Immature natural killer cell (primary cell): ENCODE measurements around the gene MUC4. TPM values are rescaled to one million over a fixed set of nuclear protein-coding genes. Genes with fewer than 3 reads are reported as not detected.
"Not testable (repeated sequence)": the region's sequence is repeated elsewhere in the genome, so short reads cannot be mapped to it uniquely, and the experiment has no call there.

Experiments used
- DNase-seq, 3 donors: peaks; one replicate each; pipeline ENCODE4 v3.0.0; 2022; ENCODE audit warnings: mixed read lengths in 1 of 3
- H3K27ac Mint-ChIP-seq, 6 donors: one replicate each; pipeline ENCODE4 v1.8.0; 2020; ENCODE audit warnings: mixed read lengths in 6 of 6, mild to moderate bottlenecking in 5 of 6, inconsistent platforms in 4 of 6, moderate library complexity in 3 of 6
- H3K27me3 Mint-ChIP-seq, 3 donors: one replicate each; pipeline ENCODE4 v1.8.0; 2020 to 2021; ENCODE audit warnings: low read depth in 3 of 3, mild to moderate bottlenecking in 3 of 3, mixed read lengths in 3 of 3, moderate library complexity in 3 of 3, inconsistent platforms in 1 of 3
- H3K36me3 Mint-ChIP-seq, 3 donors: one replicate each; pipeline ENCODE4 v1.8.0; 2020; ENCODE audit warnings: mixed read lengths in 3 of 3, inconsistent platforms in 2 of 3, mild to moderate bottlenecking in 2 of 3
- H3K4me1 Mint-ChIP-seq, 2 donors: one replicate each; pipeline ENCODE4 v1.8.0; 2020; ENCODE audit warnings: inconsistent platforms in 2 of 2, mild to moderate bottlenecking in 2 of 2, mixed read lengths in 2 of 2, moderate library complexity in 1 of 2
- H3K4me3 Mint-ChIP-seq, 5 donors: one replicate each; pipeline ENCODE4 v1.8.0; 2020; ENCODE audit warnings: mild to moderate bottlenecking in 5 of 5, mixed read lengths in 5 of 5, inconsistent platforms in 3 of 5, moderate library complexity in 3 of 5
- H3K9me3 Mint-ChIP-seq, 6 donors: one replicate each; pipeline ENCODE4 v1.8.0; 2020; ENCODE audit warnings: mild to moderate bottlenecking in 6 of 6, mixed read lengths in 6 of 6, inconsistent platforms in 4 of 6, moderate library complexity in 3 of 6
- polyA plus RNA-seq, 3 donors: library from polyadenylated mRNA; unstranded; fragments of 300-500 nt; fragmentation: Illumina TruSeq; gene quantifications; one replicate each; pipeline ENCODE4 v1.2.3, GENCODE V29; 2021

MUC4 gene
- polyA plus RNA-seq, 3 donors from 2014 or later = 0.06 TPM; not detected in 2

DNA sequence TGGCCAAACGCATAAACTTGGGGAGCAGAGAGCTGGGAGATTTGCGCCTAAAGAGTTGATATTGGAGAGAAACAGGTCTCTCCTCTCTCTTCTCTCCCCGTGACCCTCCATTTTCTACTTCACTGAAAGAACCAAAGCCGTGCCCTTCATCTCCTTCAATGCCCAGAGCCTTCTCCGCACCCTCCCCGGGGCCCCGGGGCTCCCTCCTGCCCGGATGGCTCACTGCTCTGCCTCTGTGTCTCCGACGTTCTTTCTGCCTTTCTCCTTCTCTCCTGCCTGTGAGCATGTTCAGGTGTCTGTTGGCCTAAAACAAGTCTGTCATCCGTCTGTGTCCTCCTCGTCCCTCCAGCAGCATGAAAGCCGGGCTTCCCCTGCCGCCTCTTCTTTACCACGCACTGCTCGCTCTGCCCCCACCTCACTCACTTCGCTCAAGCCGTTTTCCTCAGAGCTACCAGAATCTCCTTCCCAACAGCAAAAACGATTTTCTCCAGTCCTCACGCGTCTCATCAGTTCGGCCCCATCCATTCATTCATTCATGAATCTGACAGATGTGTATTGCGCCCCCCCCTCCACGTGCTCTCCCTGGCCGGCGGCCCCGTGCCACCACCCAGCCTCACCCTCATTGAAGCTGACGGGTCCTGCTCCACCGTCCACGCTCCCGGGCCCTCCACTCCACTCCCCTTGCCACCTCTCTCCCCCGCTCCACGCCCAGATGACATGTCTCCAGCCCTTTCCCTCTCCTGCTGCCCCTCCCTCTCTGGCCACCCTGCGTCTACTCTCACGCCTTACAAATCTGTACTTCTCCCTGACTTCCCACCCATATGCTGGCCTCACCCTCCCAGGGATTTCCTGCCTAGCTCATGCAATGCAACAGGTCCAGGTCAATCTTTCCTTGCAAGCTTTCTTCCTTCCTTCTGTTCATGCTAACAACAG, 10.2 kb downstream of the MUC4 start:
- Mint-ChIP-seq H3K36me3 (peaks cover 0 to 3% (median 0%) of the 10 kb centered on the region in 3 donors), H3K9me3 (no peaks in the 10 kb centered on the region), H3K27me3 (peaks cover 0 to 16% (median 4%) of the 10 kb centered on the region in 3 donors), H3K4me3 (peak overlapping the region; percentile 79 to 90 (median 86)), H3K27ac (peak overlapping the region; percentile 85 to 97 (median 92)), H3K4me1 (peaks cover 59 to 63% of the 10 kb centered on the region in 2 donors)
- no peak for DNase-seq

GRCh38 chr3:195800240-195800639, 11.5 kb downstream of the MUC4 start:
- Mint-ChIP-seq H3K4me1 (peaks cover 49 to 53% of the 10 kb centered on the region in 2 donors), H3K9me3 (no peaks in the 10 kb centered on the region), H3K27me3 (peaks cover 2 to 14% (median 4%) of the 10 kb centered on the region in 3 donors), H3K27ac (peak overlapping the region in 5 of 6 donors; percentile 39 to 97 (median 73)), H3K4me3 (peak overlapping the region in 2 of 5 donors; percentile 22 to 34), H3K36me3 (no peaks in the 10 kb centered on the region)
- DNase-seq = no peak

GRCh38 chr3:195796795-195797194, 14.9 kb downstream of the MUC4 start:
- Mint-ChIP-seq H3K36me3 (no peaks in the 10 kb centered on the region), H3K27ac (no peak overlapping the region), H3K9me3 (no peaks in the 10 kb centered on the region), H3K4me3 (no peak overlapping the region), H3K4me1 (peaks cover 15 to 19% of the 10 kb centered on the region in 2 donors), H3K27me3 (peaks cover 2 to 4% (median 2%) of the 10 kb centered on the region in 3 donors)
- DNase-seq = no peak

DNA sequence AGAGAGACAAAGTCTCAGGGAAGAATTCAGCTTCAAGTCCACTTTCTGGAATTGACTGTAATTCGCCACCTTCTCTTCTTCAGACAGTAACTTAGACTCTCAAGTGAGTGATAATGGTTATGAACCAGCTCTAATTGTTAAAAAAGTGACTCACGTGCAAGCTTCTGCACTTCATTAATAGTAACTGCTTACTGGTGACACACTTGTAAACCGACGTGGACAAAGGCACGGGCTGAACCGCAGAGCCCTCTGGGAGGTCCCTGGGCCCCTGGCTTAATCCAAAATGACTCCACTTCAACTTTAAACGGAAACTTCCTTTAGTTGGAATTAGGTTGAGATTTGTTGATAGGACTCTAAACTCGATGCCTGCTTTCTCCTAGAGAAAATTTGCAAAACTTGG, 17.0 kb downstream of the MUC4 start:
- Mint-ChIP-seq H3K4me3 (no peak overlapping the region), H3K9me3 (no peaks in the 10 kb centered on the region), H3K4me1 (peaks cover 18 to 19% of the 10 kb centered on the region in 2 donors), H3K36me3 (peaks cover 0 to 3% (median 0%) of the 10 kb centered on the region in 3 donors), H3K27ac (no peak overlapping the region), H3K27me3 (peaks cover 2 to 11% (median 6%) of the 10 kb centered on the region in 3 donors)
- DNase-seq = no peak

DNA sequence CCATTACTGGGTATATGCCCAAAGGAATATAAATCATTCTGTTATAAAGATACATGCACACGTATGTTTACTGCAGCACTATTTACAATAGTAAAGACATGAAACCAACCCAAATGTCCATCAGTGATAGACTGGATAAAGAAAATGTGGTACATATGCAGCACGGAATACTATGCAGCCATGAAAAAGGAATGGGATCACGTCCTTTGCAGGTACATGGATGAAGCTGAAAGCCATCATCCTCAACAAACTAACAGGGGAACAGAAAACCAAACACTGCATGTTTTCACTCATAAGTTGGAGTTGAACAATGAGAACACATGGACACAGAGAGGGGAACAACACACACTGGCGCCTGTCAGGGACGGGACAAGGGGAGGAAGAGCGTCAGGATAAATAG, 19.1 kb downstream of the MUC4 start:
- H3K27me3 Mint-ChIP-seq = peaks cover 4 to 17% (median 11%) of the 10 kb centered on the region in 3 donors
- not testable (repeated sequence) for DNase-seq, H3K27ac Mint-ChIP-seq, H3K9me3 Mint-ChIP-seq, H3K36me3 Mint-ChIP-seq, H3K4me3 Mint-ChIP-seq
- peaks cover 37 to 38% of the 10 kb centered on the region in 2 donors for H3K4me1 Mint-ChIP-seq

DNA sequence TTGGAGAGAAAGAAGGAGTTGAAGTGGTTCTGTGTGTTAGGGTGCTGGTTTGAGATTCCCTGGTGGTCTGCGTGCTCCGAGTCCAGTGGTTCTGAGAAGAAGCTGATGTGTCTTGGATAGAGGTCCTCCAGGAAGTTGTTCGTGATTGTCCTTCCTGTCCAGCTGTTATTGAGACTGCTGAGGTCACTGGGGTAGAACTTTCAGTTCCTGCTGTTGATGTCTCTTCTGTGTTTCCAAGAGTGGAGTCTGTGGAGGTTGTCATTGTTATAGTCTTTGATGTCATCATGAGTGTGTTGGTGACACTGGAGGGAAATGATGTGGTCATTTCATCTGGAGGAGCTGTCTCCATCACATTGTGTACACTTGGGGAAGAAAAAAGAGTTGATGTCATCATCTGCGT, 20.8 kb downstream of the MUC4 start:
- Mint-ChIP-seq H3K27ac (peak overlapping the region in 5 of 6 donors; percentile 76 to 93 (median 88)), H3K4me3 (peak overlapping the region in 2 of 5 donors; percentile 44 to 57), H3K36me3 (peaks cover 4 to 13% (median 5%) of the 10 kb centered on the region in 3 donors), H3K9me3 (peaks cover 8 to 17% (median 11%) of the 10 kb centered on the region in 6 donors), H3K27me3 (peaks cover 10 to 21% (median 15%) of the 10 kb centered on the region in 3 donors), H3K4me1 (peaks cover 47 to 48% of the 10 kb centered on the region in 2 donors)
- no peak for DNase-seq

DNA sequence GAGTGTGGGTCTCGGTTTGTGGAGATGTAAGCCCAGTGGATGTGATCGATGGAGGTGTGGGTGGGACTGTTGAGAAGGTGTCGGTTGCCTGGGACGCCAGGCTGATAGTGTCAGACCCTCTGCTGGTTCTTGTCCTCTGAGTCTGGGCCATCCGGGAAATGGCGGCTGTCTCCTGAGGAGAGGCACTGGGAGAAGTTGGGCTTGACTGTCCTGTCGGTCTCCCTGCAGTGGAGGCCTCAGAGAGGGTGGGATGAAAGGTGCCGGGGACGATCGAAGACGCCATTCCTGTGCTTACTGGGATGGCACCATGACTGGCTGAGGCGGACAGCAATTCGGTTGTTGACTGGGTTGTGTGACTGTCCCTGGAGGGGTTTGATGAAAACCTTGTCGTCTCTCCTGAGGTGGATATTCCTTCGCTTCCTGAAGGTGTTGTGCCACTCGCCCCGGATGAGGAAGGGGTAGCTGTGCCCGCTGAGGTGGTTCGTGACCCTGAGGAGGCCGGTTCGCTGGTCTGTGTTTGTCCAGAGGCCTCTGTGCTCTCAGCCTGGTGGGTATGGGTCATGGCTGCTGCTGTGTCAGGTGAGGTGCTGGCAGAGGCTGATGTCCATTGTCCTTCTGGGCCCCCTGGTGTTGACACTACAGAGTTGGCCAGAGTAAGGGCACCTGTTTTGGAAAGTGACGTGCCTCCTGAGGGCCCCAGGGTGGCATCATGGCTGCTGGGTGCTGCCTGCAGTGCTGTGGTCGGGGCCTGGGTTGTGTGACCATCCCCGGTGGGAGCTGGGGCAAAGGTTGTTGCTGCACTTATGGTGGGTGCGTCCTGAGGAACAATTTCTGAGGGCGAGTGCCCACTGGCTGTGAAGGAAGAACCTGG, 22.8 kb downstream of the MUC4 start:
- Mint-ChIP-seq H3K4me3 (peak overlapping the region; percentile 59 to 76 (median 74)), H3K36me3 (peaks cover 17 to 25% (median 20%) of the 10 kb centered on the region in 3 donors), H3K27me3 (peaks cover 18 to 29% (median 27%) of the 10 kb centered on the region in 3 donors), H3K9me3 (peaks cover 25 to 37% (median 28%) of the 10 kb centered on the region in 6 donors), H3K27ac (peak overlapping the region; percentile 88 to 93 (median 91)), H3K4me1 (peaks cover 65 to 67% of the 10 kb centered on the region in 2 donors)
- no peak for DNase-seq

- Mint-ChIP-seq H3K36me3 (peaks cover 26 to 39% (median 34%) of the 10 kb centered on the region in 3 donors), H3K27ac (peak overlapping the region; percentile 89 to 96 (median 92)), H3K4me1 (peaks cover 71 to 89% of the 10 kb centered on the region in 2 donors), H3K4me3 (peak overlapping the region; percentile 41 to 88 (median 79)), H3K27me3 (peaks cover 32 to 41% (median 34%) of the 10 kb centered on the region in 3 donors), H3K9me3 (peaks cover 38 to 61% (median 48%) of the 10 kb centered on the region in 6 donors)
- DNase-seq = not testable (repeated sequence)
Observed at GRCh38 chr3:195785781-195786405, 25.8 kb downstream of the MUC4 start.

- Mint-ChIP-seq H3K9me3 (peaks cover 43 to 77% (median 58%) of the 10 kb centered on the region in 6 donors), H3K36me3 (peaks cover 29 to 41% (median 33%) of the 10 kb centered on the region in 3 donors), H3K27me3 (peaks cover 36 to 41% (median 40%) of the 10 kb centered on the region in 3 donors), H3K27ac (peak overlapping the region; percentile 57 to 96 (median 90)), H3K4me1 (peaks cover 68 to 88% of the 10 kb centered on the region in 2 donors), H3K4me3 (peak overlapping the region; percentile 35 to 84 (median 63))
- not testable (repeated sequence) for DNase-seq
Observed at GRCh38 chr3:195784031-195784430, 27.7 kb downstream of the MUC4 start.

- peaks cover 57 to 76% of the 10 kb centered on the region in 2 donors for H3K4me1 Mint-ChIP-seq
- not testable (repeated sequence) for DNase-seq
- H3K27ac Mint-ChIP-seq = peak overlapping the region; percentile 50 to 95 (median 90)
- peaks cover 33 to 38% (median 37%) of the 10 kb centered on the region in 3 donors for H3K27me3 Mint-ChIP-seq
- peak overlapping the region; percentile 48 to 74 (median 58) for H3K4me3 Mint-ChIP-seq
- H3K9me3 Mint-ChIP-seq = peaks cover 38 to 72% (median 50%) of the 10 kb centered on the region in 6 donors
- H3K36me3 Mint-ChIP-seq = peaks cover 27 to 40% (median 27%) of the 10 kb centered on the region in 3 donors
Observed at GRCh38 chr3:195781236-195781635, 30.5 kb downstream of the MUC4 start.

- H3K4me3 Mint-ChIP-seq = no peak overlapping the region
- H3K4me1 Mint-ChIP-seq = peaks cover 32 to 45% of the 10 kb centered on the region in 2 donors
- peaks cover 18 to 42% (median 25%) of the 10 kb centered on the region in 6 donors for H3K9me3 Mint-ChIP-seq
- H3K36me3 Mint-ChIP-seq = peaks cover 9 to 15% (median 10%) of the 10 kb centered on the region in 3 donors
- H3K27me3 Mint-ChIP-seq = peaks cover 18 to 24% (median 20%) of the 10 kb centered on the region in 3 donors
- DNase-seq = no peak
- H3K27ac Mint-ChIP-seq = peak overlapping the region in 5 of 6 donors; percentile 14 to 86 (median 71)
Observed at GRCh38 chr3:195777975-195778374, 33.8 kb downstream of the MUC4 start.

DNA sequence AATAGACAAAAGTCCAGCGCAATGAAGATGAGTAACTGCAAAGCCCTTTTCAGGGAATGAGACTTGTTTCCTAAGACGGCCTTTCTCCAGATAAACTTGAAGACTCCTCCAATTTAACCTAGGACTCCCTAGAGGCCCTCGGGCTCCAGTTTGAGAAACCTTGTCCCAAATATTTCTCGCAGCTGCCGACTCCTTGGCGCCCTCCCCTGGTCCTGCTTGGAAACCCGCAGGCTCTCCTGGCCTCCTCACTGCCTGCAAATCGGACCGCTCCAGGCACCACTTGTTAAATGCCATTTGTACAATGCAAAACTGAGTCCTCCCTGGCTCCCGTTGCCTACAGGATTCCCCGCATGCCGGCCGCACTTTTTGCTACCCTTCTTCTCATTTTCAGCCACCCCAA, 36.8 kb downstream of the MUC4 start:
- Mint-ChIP-seq H3K36me3 (no peaks in the 10 kb centered on the region), H3K4me1 (peaks cover 15 to 17% of the 10 kb centered on the region in 2 donors), H3K27ac (no peak overlapping the region), H3K9me3 (peaks cover 0 to 15% (median 9%) of the 10 kb centered on the region in 6 donors), H3K27me3 (peaks cover 4 to 13% (median 4%) of the 10 kb centered on the region in 3 donors), H3K4me3 (no peak overlapping the region)
- DNase-seq = no peak
